Measurements from ENCODE around the gene ARL14. TPM values are rescaled to one million over a fixed set of nuclear protein-coding genes. Genes with fewer than 3 reads are reported as not detected.

ARL14 gene
- total RNA-seq, 2 donors from 2014 or later, result not detected

- TF ChIP-seq POLR2A (IDR thresholded peaks at IDR 0.05) (no peak), POLR2AphosphoS5 (IDR thresholded peaks at IDR 0.05) (no peak), CTCF (IDR thresholded peaks at IDR 0.05) (no peak)
- Histone ChIP-seq H3K4me3 (no peak overlapping the region), H3K36me3 (no peaks in the 10 kb centered on the region), H3K27me3 (replicated peaks; ENCODE audit: insufficient read depth) (no peaks in the 10 kb centered on the region), H3K27ac (no peak overlapping the region), H3K4me1 (replicated peaks) (no peaks in the 10 kb centered on the region), H3K9me3 (no peaks in the 10 kb centered on the region)
- DNase-seq (ENCODE audit: low spot score), result no peak
- WGBS, result 84% methylated on average over 2 of the region's 2 CpGs
- intact Hi-C loops (cut with DNase I), result no loop called here
Measured at GRCh38 chr3:160637086-160637485, 39.9 kb upstream of the ARL14 start.

GRCh38 chr3:160638184-160638583 lies 38.8 kb upstream of the ARL14 start:
- 57% methylated on average over 2 of the region's 2 CpGs for WGBS
- Histone ChIP-seq H3K9me3 (no peaks in the 10 kb centered on the region), H3K27ac (no peak overlapping the region), H3K4me3 (no peak overlapping the region), H3K36me3 (no peaks in the 10 kb centered on the region), H3K4me1 (replicated peaks) (no peaks in the 10 kb centered on the region), H3K27me3 (replicated peaks; ENCODE audit: insufficient read depth) (no peaks in the 10 kb centered on the region)
- DNase-seq (ENCODE audit: low spot score), result no peak
- intact Hi-C loops (cut with DNase I), result no loop called here
- TF ChIP-seq POLR2AphosphoS5 (IDR thresholded peaks at IDR 0.05) (no peak), CTCF (IDR thresholded peaks at IDR 0.05) (no peak), POLR2A (IDR thresholded peaks at IDR 0.05) (no peak)

- no peaks in the 10 kb centered on the region for H3K4me1 ChIP-seq (replicated peaks)
- DNase-seq (ENCODE audit: low spot score), result no peak
- H3K27me3 ChIP-seq (replicated peaks; ENCODE audit: insufficient read depth), result no peaks in the 10 kb centered on the region
- H3K4me3 ChIP-seq, result no peak overlapping the region
- H3K36me3 ChIP-seq, result no peaks in the 10 kb centered on the region
- intact Hi-C loops (cut with DNase I), result no loop called here
- WGBS, result 49% methylated on average over 2 of the region's 2 CpGs
- H3K9me3 ChIP-seq, result no peaks in the 10 kb centered on the region
- no peak overlapping the region for H3K27ac ChIP-seq
- TF ChIP-seq CTCF (IDR thresholded peaks at IDR 0.05) (no peak), POLR2A (IDR thresholded peaks at IDR 0.05) (no peak), POLR2AphosphoS5 (IDR thresholded peaks at IDR 0.05) (no peak)
Measured at GRCh38 chr3:160641665-160642309, 35.2 kb upstream of the ARL14 start.

- WGBS, result 78% methylated on average over 3 of the region's 3 CpGs
- no peak overlapping the region for H3K27ac ChIP-seq
- TF ChIP-seq POLR2A (IDR thresholded peaks at IDR 0.05), result no peak
- TF ChIP-seq POLR2AphosphoS5 (IDR thresholded peaks at IDR 0.05), result no peak
- no peak for TF ChIP-seq CTCF (IDR thresholded peaks at IDR 0.05)
- no peaks in the 10 kb centered on the region for H3K4me1 ChIP-seq (replicated peaks)
- H3K27me3 ChIP-seq (replicated peaks; ENCODE audit: insufficient read depth), result no peaks in the 10 kb centered on the region
- DNase-seq (ENCODE audit: low spot score), result no peak
- H3K4me3 ChIP-seq, result no peak overlapping the region
- no peaks in the 10 kb centered on the region for H3K9me3 ChIP-seq
- no peaks in the 10 kb centered on the region for H3K36me3 ChIP-seq
- intact Hi-C loops (cut with DNase I), result no loop called here
Measured at GRCh38 chr3:160643994-160644393, 33.0 kb upstream of the ARL14 start.

- Histone ChIP-seq H3K27ac (no peak overlapping the region), H3K27me3 (replicated peaks; ENCODE audit: insufficient read depth) (no peaks in the 10 kb centered on the region), H3K9me3 (no peaks in the 10 kb centered on the region), H3K4me3 (no peak overlapping the region), H3K4me1 (replicated peaks) (no peaks in the 10 kb centered on the region), H3K36me3 (no peaks in the 10 kb centered on the region)
- no peak for TF ChIP-seq POLR2AphosphoS5 (IDR thresholded peaks at IDR 0.05)
- no peak for TF ChIP-seq CTCF (IDR thresholded peaks at IDR 0.05)
- WGBS, result 71% methylated on average over 2 of the region's 2 CpGs
- DNase-seq (ENCODE audit: low spot score), result no peak
- intact Hi-C loops (cut with DNase I), result no loop called here
Measured at GRCh38 chr3:160644491-160644890, 32.5 kb upstream of the ARL14 start.
